ENCODE data around the gene IL11RA.

- TF ChIP-seq, protein P1, sequence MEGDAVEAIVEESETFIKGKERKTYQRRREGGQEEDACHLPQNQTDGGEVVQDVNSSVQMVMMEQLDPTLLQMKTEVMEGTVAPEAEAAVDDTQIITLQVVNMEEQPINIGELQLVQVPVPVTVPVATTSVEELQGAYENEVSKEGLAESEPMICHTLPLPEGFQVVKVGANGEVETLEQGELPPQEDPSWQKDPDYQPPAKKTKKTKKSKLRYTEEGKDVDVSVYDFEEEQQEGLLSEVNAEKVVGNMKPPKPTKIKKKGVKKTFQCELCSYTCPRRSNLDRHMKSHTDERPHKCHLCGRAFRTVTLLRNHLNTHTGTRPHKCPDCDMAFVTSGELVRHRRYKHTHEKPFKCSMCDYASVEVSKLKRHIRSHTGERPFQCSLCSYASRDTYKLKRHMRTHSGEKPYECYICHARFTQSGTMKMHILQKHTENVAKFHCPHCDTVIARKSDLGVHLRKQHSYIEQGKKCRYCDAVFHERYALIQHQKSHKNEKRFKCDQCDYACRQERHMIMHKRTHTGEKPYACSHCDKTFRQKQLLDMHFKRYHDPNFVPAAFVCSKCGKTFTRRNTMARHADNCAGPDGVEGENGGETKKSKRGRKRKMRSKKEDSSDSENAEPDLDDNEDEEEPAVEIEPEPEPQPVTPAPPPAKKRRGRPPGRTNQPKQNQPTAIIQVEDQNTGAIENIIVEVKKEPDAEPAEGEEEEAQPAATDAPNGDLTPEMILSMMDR (IDR thresholded peaks at IDR 0.05; ENCODE audit: insufficient read depth, low read depth, low read length) = no peak
- no peak for TF ChIP-seq EZH2 (IDR thresholded peaks at IDR 0.05; ENCODE audit: insufficient read depth, low read length)
These were observed 19.3 kb downstream of the IL11RA start for GRCh38 chr9:34671307-34671706.
